GM12873 (cell line): ENCODE measurements around the gene CLCN4.

Experiments
- CTCF ChIP-seq: IDR thresholded peaks from 2 replicates; pipeline ENCODE4 v1.5.1; 2012; ENCODE audit warnings: low read depth, mild to moderate bottlenecking, moderate library complexity, low read length, control low read depth; ENCODE audit not compliant: insufficient read depth; ENCODE audit errors: missing control alignments

CLCN4 gene

GRCh38 chrX:10129229-10129628 is 27.5 kb upstream of the CLCN4 start:
- no peak for TF ChIP-seq CTCF

GRCh38 chrX:10130354-10130753 is 26.4 kb upstream of the CLCN4 start:
- no peak for TF ChIP-seq CTCF

- TF ChIP-seq CTCF: no peak
Observed at GRCh38 chrX:10133980-10134676, 22.6 kb upstream of the CLCN4 start.

- no peak for TF ChIP-seq CTCF
Observed at GRCh38 chrX:10134921-10135320, 21.9 kb upstream of the CLCN4 start.

- no peak for TF ChIP-seq CTCF
Observed at GRCh38 chrX:10135561-10136399, 21.0 kb upstream of the CLCN4 start.

- no peak for TF ChIP-seq CTCF
Observed at GRCh38 chrX:10138726-10139125, 18.0 kb upstream of the CLCN4 start.

- no peak for TF ChIP-seq CTCF
Observed at GRCh38 chrX:10140264-10140663, 16.5 kb upstream of the CLCN4 start.
